ENCODE measurements around the gene TSPYL1.

Gene TSPYL1

DNA sequence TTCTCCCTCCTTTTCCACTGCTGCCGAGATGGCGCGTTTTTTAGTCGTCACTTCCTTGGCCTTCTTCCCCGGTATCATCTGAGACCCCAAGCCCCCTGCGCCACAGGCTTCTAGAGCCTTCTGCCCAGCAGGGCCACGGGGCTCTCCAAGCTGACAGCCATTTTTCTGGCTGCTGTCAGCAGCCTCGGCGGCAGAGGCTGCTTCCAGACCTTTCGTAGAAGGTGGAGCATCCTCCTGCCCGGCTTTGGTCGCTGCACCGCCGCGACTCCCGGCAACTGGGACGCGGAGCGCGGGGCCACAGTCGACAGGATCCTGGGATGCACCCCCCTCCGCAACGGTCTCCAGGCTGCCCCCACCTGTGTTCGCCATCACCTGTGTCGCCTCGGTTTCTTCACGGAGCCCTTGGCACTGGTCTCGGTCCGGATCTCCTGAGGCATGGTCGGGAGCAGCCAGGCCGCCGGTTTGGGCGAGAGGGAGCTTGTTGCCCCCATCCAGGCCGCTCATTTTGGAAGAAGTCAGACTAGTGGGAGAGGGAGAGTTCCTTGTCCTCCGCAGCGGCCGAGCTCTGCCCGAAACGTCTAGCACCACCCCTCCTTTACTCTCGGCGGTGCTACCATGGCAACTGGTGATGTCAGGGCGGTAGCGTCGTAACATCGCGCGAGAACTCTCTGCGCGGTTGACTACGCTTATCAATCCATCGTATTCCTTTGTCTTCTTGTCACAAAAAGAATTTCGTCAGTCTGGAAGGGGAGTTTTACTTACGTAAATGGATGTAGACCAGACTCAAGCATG, 26.0 kb downstream of the TSPYL1 start, which contains the start of gene TSPYL4:
TSS of gene TSPYL4 (minus strand) at position 571 of the 792 bp plus-strand sequence. CDS start at position 504, 67 bp downstream.
- TF ChIP-seq, protein P1, sequence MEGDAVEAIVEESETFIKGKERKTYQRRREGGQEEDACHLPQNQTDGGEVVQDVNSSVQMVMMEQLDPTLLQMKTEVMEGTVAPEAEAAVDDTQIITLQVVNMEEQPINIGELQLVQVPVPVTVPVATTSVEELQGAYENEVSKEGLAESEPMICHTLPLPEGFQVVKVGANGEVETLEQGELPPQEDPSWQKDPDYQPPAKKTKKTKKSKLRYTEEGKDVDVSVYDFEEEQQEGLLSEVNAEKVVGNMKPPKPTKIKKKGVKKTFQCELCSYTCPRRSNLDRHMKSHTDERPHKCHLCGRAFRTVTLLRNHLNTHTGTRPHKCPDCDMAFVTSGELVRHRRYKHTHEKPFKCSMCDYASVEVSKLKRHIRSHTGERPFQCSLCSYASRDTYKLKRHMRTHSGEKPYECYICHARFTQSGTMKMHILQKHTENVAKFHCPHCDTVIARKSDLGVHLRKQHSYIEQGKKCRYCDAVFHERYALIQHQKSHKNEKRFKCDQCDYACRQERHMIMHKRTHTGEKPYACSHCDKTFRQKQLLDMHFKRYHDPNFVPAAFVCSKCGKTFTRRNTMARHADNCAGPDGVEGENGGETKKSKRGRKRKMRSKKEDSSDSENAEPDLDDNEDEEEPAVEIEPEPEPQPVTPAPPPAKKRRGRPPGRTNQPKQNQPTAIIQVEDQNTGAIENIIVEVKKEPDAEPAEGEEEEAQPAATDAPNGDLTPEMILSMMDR (IDR thresholded peaks at IDR 0.05; ENCODE audit: low read depth, low read length, missing control alignments): no peak
- DNase-seq (ENCODE audit: extremely low read depth, low read depth): peak; percentile 88
- peak within 1 kb of the TSS; percentile 92 for H3K4me3 ChIP-seq (replicated peaks; ENCODE audit: low read depth, low read length)

DNA sequence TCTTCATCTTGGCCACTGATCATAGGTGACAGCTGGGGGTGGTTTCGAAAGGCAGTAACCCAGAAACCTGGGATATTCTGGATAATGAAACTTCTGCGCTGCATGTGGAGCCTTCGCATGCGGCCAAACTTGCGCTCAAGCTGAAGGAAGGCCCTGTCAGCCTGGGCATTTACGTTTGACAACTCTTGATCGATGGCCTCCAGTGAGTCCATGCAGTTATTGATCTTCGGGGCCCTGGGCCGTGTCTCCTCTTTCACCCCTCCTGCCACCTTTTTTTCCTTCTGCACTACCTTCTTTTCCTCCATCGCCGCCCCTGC, 26.6 kb downstream of the TSPYL1 start:
- no peak for DNase-seq (ENCODE audit: extremely low read depth, low read depth)
- H3K4me3 ChIP-seq (replicated peaks; ENCODE audit: low read depth, low read length): peak overlapping the region; percentile 92
- TF ChIP-seq, protein P1 (IDR thresholded peaks at IDR 0.05; ENCODE audit: low read depth, low read length, missing control alignments): no peak

- TF ChIP-seq, protein P1 (IDR thresholded peaks at IDR 0.05; ENCODE audit: low read depth, low read length, missing control alignments): no peak
- DNase-seq (ENCODE audit: extremely low read depth, low read depth): no peak
- H3K4me3 ChIP-seq (replicated peaks; ENCODE audit: low read depth, low read length): peak overlapping the region; percentile 92
Measured at GRCh38 chr6:116251568-116252384, 28.0 kb downstream of the TSPYL1 start.

GRCh38 chr6:116248577-116248976, 31.2 kb downstream of the TSPYL1 start:
- no peak for DNase-seq (ENCODE audit: extremely low read depth, low read depth)
- H3K4me3 ChIP-seq (replicated peaks; ENCODE audit: low read depth, low read length): no peak overlapping the region
- TF ChIP-seq, protein P1 (IDR thresholded peaks at IDR 0.05; ENCODE audit: low read depth, low read length, missing control alignments): no peak

DNA sequence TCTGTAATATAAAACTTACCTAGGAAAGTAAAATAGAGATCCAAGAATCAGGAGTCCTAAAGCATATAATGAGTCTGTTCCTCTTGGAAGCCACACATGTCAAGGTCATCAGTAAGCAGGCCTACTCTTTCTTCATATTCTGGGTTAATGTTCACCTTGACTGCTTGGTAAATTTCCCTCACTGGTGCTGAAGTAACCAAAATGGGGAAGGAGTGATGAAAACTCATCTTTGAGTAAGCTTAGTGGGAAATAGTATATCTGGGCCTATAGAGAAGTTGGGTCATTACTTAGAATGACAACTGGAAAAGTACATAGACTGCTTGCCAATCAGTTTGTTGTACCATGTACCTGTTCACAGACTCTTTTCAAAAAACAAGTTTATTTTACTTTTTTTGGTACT, 32.4 kb downstream of the TSPYL1 start:
- TF ChIP-seq, protein P1 (IDR thresholded peaks at IDR 0.05; ENCODE audit: low read depth, low read length, missing control alignments): no peak
- no peak overlapping the region for H3K4me3 ChIP-seq (replicated peaks; ENCODE audit: low read depth, low read length)
- no peak for DNase-seq (ENCODE audit: extremely low read depth, low read depth)

GRCh38 chr6:116246089-116246488, 33.6 kb downstream of the TSPYL1 start:
- DNase-seq (ENCODE audit: extremely low read depth, low read depth): no peak
- TF ChIP-seq, protein P1 (IDR thresholded peaks at IDR 0.05; ENCODE audit: low read depth, low read length, missing control alignments): no peak

More at GRCh38 chr6:116246089-116246488, 33.6 kb downstream of the TSPYL1 start:
- no peak overlapping the region for H3K4me3 ChIP-seq (replicated peaks; ENCODE audit: low read depth, low read length)

Data from HFF-Myc (cell line).